Measurements from ENCODE around the gene BIRC5. TPM values are rescaled to one million over a fixed set of nuclear protein-coding genes. Genes with fewer than 3 reads are reported as not detected.
"Not testable (repeated sequence)": the region's sequence is repeated elsewhere in the genome, so short reads cannot be mapped to it uniquely, and the experiment has no call there.

Gene BIRC5
- total RNA-seq, 1 donor from 2014 or later: 0.69 TPM

DNA sequence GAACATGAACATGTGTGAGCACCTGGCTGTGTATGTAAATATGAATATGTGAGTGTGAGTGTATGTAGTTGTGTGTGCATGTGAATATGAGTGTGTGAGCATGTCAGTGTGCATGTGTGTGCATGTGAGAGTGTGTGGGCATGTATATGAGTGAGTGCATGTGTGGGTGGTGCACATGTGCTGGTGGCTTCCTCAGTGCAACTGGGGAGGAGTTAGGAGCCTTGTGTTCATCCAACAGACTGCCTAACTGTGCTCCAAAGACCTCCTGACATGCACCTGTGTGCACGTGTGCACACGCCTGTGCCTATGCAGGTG is 18.8 kb downstream of the BIRC5 start:
- H3K9me3 ChIP-seq (replicated peaks): no peaks in the 10 kb centered on the region
- DNase-seq: no peak
- TF ChIP-seq CTCF (IDR thresholded peaks at IDR 0.05; ENCODE audit: borderline replicate concordance): no peak
- H3K27me3 ChIP-seq (ENCODE audit: low read depth): peaks cover 48% of the 10 kb centered on the region
- H3K4me1 ChIP-seq: peaks cover 6% of the 10 kb centered on the region
- no peak overlapping the region for H3K27ac ChIP-seq (replicated peaks)
- H3K36me3 ChIP-seq: no peaks in the 10 kb centered on the region
- intact Hi-C loops (cut with micrococcal nuclease): no loop called here
- H3K4me3 ChIP-seq: no peak overlapping the region

GRCh38 chr17:78233678-78234077 is 19.6 kb downstream of the BIRC5 start:
- Histone ChIP-seq H3K4me1 (peaks cover 6% of the 10 kb centered on the region), H3K4me3 (no peak overlapping the region), H3K27ac (replicated peaks) (no peak overlapping the region), H3K9me3 (replicated peaks) (no peaks in the 10 kb centered on the region), H3K36me3 (no peaks in the 10 kb centered on the region), H3K27me3 (ENCODE audit: low read depth) (peaks cover 48% of the 10 kb centered on the region)
- intact Hi-C loops (cut with micrococcal nuclease): no loop called here
- no peak for TF ChIP-seq CTCF (IDR thresholded peaks at IDR 0.05; ENCODE audit: borderline replicate concordance)
- no peak for DNase-seq

DNA sequence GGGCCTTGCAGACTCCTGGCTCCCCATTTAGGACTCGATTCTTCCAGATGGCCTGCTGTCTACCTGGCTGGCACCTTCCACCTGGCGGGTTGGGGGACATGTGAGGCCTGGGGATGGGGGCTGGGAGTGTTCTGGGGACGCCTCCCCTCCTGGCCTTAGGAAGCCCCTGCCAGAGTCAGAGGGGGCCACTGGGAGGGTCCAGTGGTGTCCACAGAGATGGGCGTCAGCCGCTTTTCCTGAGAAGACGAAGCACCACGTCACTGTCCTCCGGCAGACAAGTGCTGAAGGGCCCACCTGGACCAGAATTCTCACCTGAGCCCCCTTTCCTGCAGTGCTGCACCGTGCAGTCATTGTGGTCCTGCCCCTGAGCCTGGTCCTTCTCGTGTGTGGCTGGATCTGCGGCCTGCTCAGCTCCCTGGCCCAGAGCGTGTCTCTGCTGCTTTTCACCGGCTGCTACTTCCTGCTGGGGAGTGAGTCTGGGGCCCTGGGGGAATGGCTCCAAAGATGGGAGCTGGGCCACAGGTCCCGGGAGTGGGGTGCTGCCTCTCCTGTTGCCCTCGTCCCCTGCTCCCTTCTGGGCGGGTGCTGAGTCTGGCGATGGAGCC is 20.3 kb downstream of the BIRC5 start:
- no peak for TF ChIP-seq CTCF (IDR thresholded peaks at IDR 0.05; ENCODE audit: borderline replicate concordance)
- H3K27ac ChIP-seq (replicated peaks): peak overlapping the region; percentile 30
- no peaks in the 10 kb centered on the region for H3K36me3 ChIP-seq
- H3K27me3 ChIP-seq (ENCODE audit: low read depth): peaks cover 44% of the 10 kb centered on the region
- intact Hi-C loops (cut with micrococcal nuclease): no loop called here
- no peaks in the 10 kb centered on the region for H3K9me3 ChIP-seq (replicated peaks)
- DNase-seq: no peak
- peaks cover 6% of the 10 kb centered on the region for H3K4me1 ChIP-seq
- H3K4me3 ChIP-seq: no peak overlapping the region

- H3K27me3 ChIP-seq (ENCODE audit: low read depth): peaks cover 38% of the 10 kb centered on the region
- peak overlapping the region; percentile 30 for H3K27ac ChIP-seq (replicated peaks)
Measured at GRCh38 chr17:78235022-78235421, 21.0 kb downstream of the BIRC5 start.

GRCh38 chr17:78235885-78236284 is 21.8 kb downstream of the BIRC5 start:
- Histone ChIP-seq H3K36me3 (no peaks in the 10 kb centered on the region), H3K27ac (replicated peaks) (no peak overlapping the region), H3K9me3 (replicated peaks) (no peaks in the 10 kb centered on the region), H3K4me1 (peaks cover 6% of the 10 kb centered on the region), H3K27me3 (ENCODE audit: low read depth) (peaks cover 29% of the 10 kb centered on the region), H3K4me3 (no peak overlapping the region)
- no peak for DNase-seq
- intact Hi-C loops (cut with micrococcal nuclease): no loop called here
- no peak for TF ChIP-seq CTCF (IDR thresholded peaks at IDR 0.05; ENCODE audit: borderline replicate concordance)

More at GRCh38 chr17:78235022-78235421, 21.0 kb downstream of the BIRC5 start:
- peak; percentile 60 for DNase-seq
- H3K4me1 ChIP-seq; intact Hi-C loops (cut with micrococcal nuclease); H3K9me3 ChIP-seq (replicated peaks); H3K36me3 ChIP-seq; H3K4me3 ChIP-seq: not testable (repeated sequence)

DNA sequence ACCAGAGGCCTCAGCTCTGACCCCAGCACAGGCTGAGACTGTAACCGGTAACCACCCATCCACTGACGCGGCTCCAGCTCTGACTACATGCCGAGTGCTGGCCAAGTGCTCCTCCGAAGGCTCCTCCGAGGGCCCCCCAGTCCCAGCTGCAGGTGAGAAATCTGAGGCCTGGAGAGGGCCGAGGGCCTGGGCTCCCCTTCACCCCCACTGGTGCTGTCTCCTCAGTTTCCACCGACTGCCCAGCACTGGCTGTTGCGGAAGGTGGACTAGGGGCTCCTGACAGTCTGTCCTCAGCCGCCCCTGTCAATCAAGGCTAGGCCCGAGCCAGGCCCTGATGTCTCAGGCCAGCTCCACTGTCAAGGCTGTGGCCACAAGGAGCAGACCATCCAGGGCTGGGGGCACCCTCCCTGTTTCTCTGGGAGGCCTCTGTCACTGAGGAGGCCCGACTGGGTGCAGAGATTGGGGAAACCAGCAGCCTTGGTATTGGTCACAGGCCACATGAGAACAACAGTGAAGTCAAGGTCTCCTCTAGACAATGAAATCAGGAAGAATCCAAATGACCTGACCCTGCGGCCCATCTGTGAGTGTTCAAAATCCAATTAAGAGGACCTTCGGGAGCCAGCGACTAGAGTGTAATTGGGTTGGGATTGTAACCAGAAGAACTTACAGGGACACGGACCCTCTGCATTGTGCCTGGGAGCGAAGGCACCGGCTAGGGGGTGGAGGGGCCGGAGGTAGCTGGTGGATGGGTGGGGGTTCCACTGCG is 22.5 kb downstream of the BIRC5 start:
- intact Hi-C loops (cut with micrococcal nuclease): no loop called here
- H3K4me1 ChIP-seq: peaks cover 6% of the 10 kb centered on the region
- no peak for DNase-seq
- H3K27me3 ChIP-seq (ENCODE audit: low read depth): peaks cover 23% of the 10 kb centered on the region
- no peak overlapping the region for H3K4me3 ChIP-seq
- H3K9me3 ChIP-seq (replicated peaks): no peaks in the 10 kb centered on the region
- H3K27ac ChIP-seq (replicated peaks): no peak overlapping the region
- H3K36me3 ChIP-seq: no peaks in the 10 kb centered on the region
- TF ChIP-seq CTCF (IDR thresholded peaks at IDR 0.05; ENCODE audit: borderline replicate concordance): no peak

Data from left ventricle myocardium inferior (tissue), 1 donor.